GM23248 (cell line): ENCODE measurements around the gene PRTN3.

ENCODE experiments used
- EZH2 ChIP-seq: fragments of 200-600 bp; sonication (generic); IDR thresholded peaks from 2 replicates; pipeline ENCODE4 v1.6.1; 2018; ENCODE audit warnings: antibody characterized with exemption, mild to moderate bottlenecking; ENCODE audit not compliant: insufficient read depth, poor library complexity, severe bottlenecking
- EZH2phosphoT487 ChIP-seq: fragments of 200-600 bp; sonication (generic); IDR thresholded peaks from 2 replicates; pipeline ENCODE4 v1.6.1; 2018; ENCODE audit warnings: antibody characterized with exemption, moderate library complexity, mild to moderate bottlenecking, low read depth; ENCODE audit not compliant: insufficient read depth

DNA sequence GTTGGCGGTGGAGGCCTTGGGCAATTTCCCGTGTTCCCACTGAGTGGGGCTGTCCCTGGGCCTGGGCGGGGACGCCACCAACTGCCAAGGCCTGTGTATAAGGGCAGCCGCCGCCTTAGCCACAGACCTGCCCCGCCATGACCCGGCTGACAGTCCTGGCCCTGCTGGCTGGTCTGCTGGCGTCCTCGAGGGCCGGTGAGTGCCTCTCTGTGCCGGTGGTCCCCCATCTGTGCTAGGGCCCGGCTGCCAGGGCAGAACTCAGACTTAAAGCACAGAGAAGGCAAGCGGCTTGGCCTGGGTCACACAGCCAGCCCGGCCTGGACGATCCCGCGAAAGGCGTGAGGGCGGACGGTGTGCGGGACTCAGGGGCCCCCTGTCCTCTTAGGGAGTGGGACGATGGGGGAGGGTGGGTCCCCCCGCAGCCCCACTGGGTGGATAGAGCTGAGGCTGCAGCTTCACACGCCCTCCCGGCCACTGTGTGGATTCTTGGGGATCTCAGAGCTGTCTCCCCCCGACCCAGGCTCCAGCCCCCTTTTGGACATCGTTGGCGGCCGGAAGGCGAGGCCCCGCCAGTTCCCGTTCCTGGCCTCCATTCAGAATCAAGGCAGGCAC lies 13.0 kb upstream of the PRTN3 start, which contains the start of gene AZU1:
- TF ChIP-seq EZH2 (no peak), EZH2phosphoT487 (no peak)
